HEK293 (cell line): ENCODE data around the gene VRTN.

Source experiments
- CTCF ChIA-PET: fragments of 350-600 bp; formaldehyde crosslinking; extraction: SDS; loops from one replicate; lab custom pipeline; 2021; ENCODE audit warnings: antibody characterized with exemption; lab: Yijun Ruan, JAX
- POLR2A ChIA-PET: fragments of 300-600 bp; formaldehyde crosslinking; extraction: SDS; loops from one replicate; lab custom pipeline; 2020; ENCODE audit warnings: antibody characterized with exemption, inconsistent platforms; lab: Yijun Ruan, JAX
- H3K27ac ChIP-seq: fragments of 200-500 bp; sonication (Bioruptor generic); 2 replicates; pipeline ENCODE4 v1.5.1; 2014; ENCODE audit warnings: low read depth, low read length, control low read depth, inconsistent platforms; ENCODE audit errors: extremely low read depth
- H3K36me3 ChIP-seq, 2 experiments: fragments of 200-500 bp in 1 of 2; sonication (Bioruptor generic) in 1 of 2; 1 replicate in 1 of 2; 2 replicates in 1 of 2; pipeline ENCODE4 v1.5.1; 2014 to 2017; ENCODE audit warnings: inconsistent platforms in 2 of 2, low read length in 2 of 2; ENCODE audit not compliant: control insufficient read depth in 2 of 2, insufficient read depth in 1 of 2
- H3K4me1 ChIP-seq: fragments of 200-500 bp; sonication (Bioruptor generic); 2 replicates; pipeline ENCODE4 v1.5.1; 2014; ENCODE audit warnings: mild to moderate bottlenecking, low read length, inconsistent platforms; ENCODE audit not compliant: control insufficient read depth, insufficient read depth
- H3K4me3 ChIP-seq: 2 replicates; pipeline ENCODE4 v1.5.1; 2011; ENCODE audit warnings: low read depth, mild to moderate bottlenecking, control low read depth, low read length, moderate library complexity
- H3K9me3 ChIP-seq: fragments of 200-500 bp; sonication (Bioruptor generic); 2 replicates; pipeline ENCODE4 v1.5.1; 2014; ENCODE audit warnings: low read depth, low read length, inconsistent platforms; ENCODE audit not compliant: control insufficient read depth, insufficient read depth
- BCL11B ChIP-seq: fragments of 450-650 bp; formaldehyde crosslinking; IDR thresholded peaks from 2 replicates; pipeline ENCODE4 v1.5.1; 2016; ENCODE audit warnings: low read depth, missing biosample characterization, missing genetic modification characterization
- HOXD13 ChIP-seq: sonication (generic); formaldehyde crosslinking; IDR thresholded peaks from 2 replicates; pipeline ENCODE4 v1.8.0; 2022; ENCODE audit warnings: missing genetic modification reagents, borderline replicate concordance
- KLF7 ChIP-seq: fragments of 450-650 bp; formaldehyde crosslinking; IDR thresholded peaks from 2 replicates; pipeline ENCODE4 v1.5.1; 2016; ENCODE audit warnings: missing biosample characterization, missing genetic modification characterization, borderline replicate concordance
- ZBTB26 ChIP-seq: fragments of 450-650 bp; formaldehyde crosslinking; optimal IDR thresholded peaks from 2 replicates; pipeline ENCODE3; 2016; ENCODE audit warnings: missing biosample characterization, mild to moderate bottlenecking, missing genetic modification characterization
- ZFHX2 ChIP-seq: fragments of 450-650 bp; formaldehyde crosslinking; conservative IDR thresholded peaks from 2 replicates; pipeline ENCODE4 v1.5.1; 2016; ENCODE audit warnings: missing biosample characterization, missing genetic modification characterization
- ZFP37 ChIP-seq: fragments of 450-650 bp; formaldehyde crosslinking; IDR thresholded peaks from 2 replicates; pipeline ENCODE4 v1.5.1; 2016; ENCODE audit warnings: missing biosample characterization, missing genetic modification characterization
- ZNF140 ChIP-seq: fragments of 450-650 bp; formaldehyde crosslinking; IDR thresholded peaks from 2 replicates; pipeline ENCODE4 v1.5.1; 2016; ENCODE audit warnings: missing biosample characterization, missing genetic modification characterization
- ZNF341 ChIP-seq: fragments of 450-650 bp; formaldehyde crosslinking; IDR thresholded peaks from 2 replicates; pipeline ENCODE4; 2016; ENCODE audit warnings: low read depth, missing biosample characterization, missing genetic modification characterization
- ZNF529 ChIP-seq: fragments of 450-650 bp; formaldehyde crosslinking; IDR thresholded peaks from 2 replicates; pipeline ENCODE4 v1.5.1; 2017; ENCODE audit warnings: missing genetic modification characterization, missing biosample characterization; ENCODE audit not compliant: insufficient replicate concordance
- ZNF558 ChIP-seq: fragments of 450-650 bp; formaldehyde crosslinking; IDR thresholded peaks from 2 replicates; pipeline ENCODE4 v1.5.1; 2016; ENCODE audit warnings: missing biosample characterization, missing genetic modification characterization
- ZNF610 ChIP-seq: fragments of 450-650 bp; formaldehyde crosslinking; IDR thresholded peaks from 2 replicates; pipeline ENCODE4 v1.5.1; 2016; ENCODE audit warnings: missing biosample characterization, missing genetic modification characterization, borderline replicate concordance
- ZNF76 ChIP-seq: fragments of 450-650 bp; formaldehyde crosslinking; IDR thresholded peaks from 2 replicates; pipeline ENCODE4; 2016; ENCODE audit warnings: low read depth, missing biosample characterization, missing genetic modification characterization, borderline replicate concordance
- TF ChIP-seq, protein P1 (sequence below): fragments of 450-650 bp; formaldehyde crosslinking; IDR thresholded peaks from 2 replicates; pipeline ENCODE4 v1.5.1; 2017; ENCODE audit warnings: missing biosample characterization, missing genetic modification characterization
- TF ChIP-seq, protein P2 (sequence below): fragments of 450-650 bp; formaldehyde crosslinking; IDR thresholded peaks from 2 replicates; pipeline ENCODE4 v1.5.1; 2016; ENCODE audit warnings: missing biosample characterization, missing genetic modification characterization

The VRTN gene

GRCh38 chr14:74364271-74364880 is 16.1 kb downstream of the VRTN start (continued):
- TF ChIP-seq ZFHX2 (tag by site-specific recombination) (no peak), KLF7 (tag by site-specific recombination) (no peak), ZNF610 (no peak), BCL11B (tag by site-specific recombination) (no peak)
- TF ChIP-seq, protein P1, sequence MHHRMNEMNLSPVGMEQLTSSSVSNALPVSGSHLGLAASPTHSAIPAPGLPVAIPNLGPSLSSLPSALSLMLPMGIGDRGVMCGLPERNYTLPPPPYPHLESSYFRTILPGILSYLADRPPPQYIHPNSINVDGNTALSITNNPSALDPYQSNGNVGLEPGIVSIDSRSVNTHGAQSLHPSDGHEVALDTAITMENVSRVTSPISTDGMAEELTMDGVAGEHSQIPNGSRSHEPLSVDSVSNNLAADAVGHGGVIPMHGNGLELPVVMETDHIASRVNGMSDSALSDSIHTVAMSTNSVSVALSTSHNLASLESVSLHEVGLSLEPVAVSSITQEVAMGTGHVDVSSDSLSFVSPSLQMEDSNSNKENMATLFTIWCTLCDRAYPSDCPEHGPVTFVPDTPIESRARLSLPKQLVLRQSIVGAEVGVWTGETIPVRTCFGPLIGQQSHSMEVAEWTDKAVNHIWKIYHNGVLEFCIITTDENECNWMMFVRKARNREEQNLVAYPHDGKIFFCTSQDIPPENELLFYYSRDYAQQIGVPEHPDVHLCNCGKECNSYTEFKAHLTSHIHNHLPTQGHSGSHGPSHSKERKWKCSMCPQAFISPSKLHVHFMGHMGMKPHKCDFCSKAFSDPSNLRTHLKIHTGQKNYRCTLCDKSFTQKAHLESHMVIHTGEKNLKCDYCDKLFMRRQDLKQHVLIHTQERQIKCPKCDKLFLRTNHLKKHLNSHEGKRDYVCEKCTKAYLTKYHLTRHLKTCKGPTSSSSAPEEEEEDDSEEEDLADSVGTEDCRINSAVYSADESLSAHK (tag by site-specific recombination), result no peak

GRCh38 chr14:74368026-74368425 is 19.8 kb downstream of the VRTN start:
- no peak overlapping the region for H3K4me3 ChIP-seq
- H3K36me3 ChIP-seq, result no peaks in the 10 kb centered on the region
- no peak overlapping the region for H3K27ac ChIP-seq
- ChIA-PET POLR2A (no interaction called here), CTCF (interaction anchor here (0.7 to 5.4 kb wide), 3 partner anchors 70 to 111 kb away, joined by 3 to 29 read pairs (median 3); no protein-coding TSS in a partner anchor)
- TF ChIP-seq ZNF529 (tag by site-specific recombination), result no peak
- no peak for TF ChIP-seq HOXD13 (CRISPR knock-in tag)
- TF ChIP-seq ZBTB26 (tag by site-specific recombination), result no peak
- TF ChIP-seq ZNF76 (tag by site-specific recombination), result no peak
- no peak for TF ChIP-seq ZNF558 (tag by site-specific recombination)
- H3K4me1 ChIP-seq, result no peaks in the 10 kb centered on the region
- no peaks in the 10 kb centered on the region for H3K9me3 ChIP-seq

DNA sequence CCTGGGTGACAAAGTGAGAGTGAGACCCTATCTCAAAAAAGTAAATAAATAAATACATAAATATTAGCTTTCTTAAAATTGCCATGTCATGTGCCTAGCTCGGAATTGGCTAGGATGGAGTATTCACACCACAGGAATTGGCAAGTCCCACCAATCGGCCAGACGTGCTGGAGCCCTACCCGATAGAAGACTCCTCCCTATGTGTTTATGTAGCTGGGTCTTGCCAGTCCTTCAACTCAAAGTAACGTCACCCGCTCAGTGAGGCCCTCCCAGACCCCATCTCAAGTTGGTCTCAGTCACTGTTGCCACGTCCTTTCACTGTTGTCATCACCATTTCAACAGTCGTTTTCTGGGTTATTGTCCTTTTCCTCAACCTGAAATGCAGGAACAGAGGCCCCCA is 20.2 kb downstream of the VRTN start:
- Histone ChIP-seq H3K4me3 (no peak overlapping the region), H3K36me3 (no peaks in the 10 kb centered on the region), H3K9me3 (no peaks in the 10 kb centered on the region), H3K27ac (no peak overlapping the region), H3K4me1 (no peaks in the 10 kb centered on the region)
- ChIA-PET POLR2A (no interaction called here), CTCF (interaction anchor here (0.7 kb wide), 2 partner anchors 70 to 111 kb away, joined by 3 read pairs; no protein-coding TSS in a partner anchor)
- TF ChIP-seq, protein P2, sequence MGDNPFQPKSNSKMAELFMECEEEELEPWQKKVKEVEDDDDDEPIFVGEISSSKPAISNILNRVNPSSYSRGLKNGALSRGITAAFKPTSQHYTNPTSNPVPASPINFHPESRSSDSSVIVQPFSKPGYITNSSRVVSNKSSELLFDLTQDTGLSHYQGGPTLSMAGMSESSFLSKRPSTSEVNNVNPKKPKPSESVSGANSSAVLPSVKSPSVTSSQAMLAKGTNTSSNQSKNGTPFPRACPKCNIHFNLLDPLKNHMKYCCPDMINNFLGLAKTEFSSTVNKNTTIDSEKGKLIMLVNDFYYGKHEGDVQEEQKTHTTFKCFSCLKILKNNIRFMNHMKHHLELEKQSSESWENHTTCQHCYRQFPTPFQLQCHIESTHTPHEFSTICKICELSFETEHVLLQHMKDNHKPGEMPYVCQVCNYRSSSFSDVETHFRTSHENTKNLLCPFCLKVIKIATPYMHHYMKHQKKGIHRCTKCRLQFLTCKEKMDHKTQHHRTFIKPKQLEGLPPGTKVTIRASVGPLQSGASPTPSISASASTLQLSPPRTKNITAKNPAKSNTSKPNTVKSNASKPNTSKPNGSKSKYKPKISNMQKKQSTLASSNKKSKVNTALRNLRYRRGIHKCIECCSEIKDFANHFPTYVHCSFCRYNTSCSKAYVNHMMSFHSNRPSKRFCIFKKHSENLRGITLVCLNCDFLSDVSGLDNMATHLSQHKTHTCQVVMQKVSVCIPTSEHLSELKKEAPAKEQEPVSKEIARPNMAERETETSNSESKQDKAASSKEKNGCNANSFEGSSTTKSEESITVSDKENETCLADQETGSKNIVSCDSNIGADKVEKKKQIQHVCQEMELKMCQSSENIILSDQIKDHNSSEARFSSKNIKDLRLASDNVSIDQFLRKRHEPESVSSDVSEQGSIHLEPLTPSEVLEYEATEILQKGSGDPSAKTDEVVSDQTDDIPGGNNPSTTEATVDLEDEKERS (tag by site-specific recombination), result no peak
- TF ChIP-seq ZNF341 (tag by site-specific recombination) (no peak), ZFP37 (no peak), ZNF140 (no peak)
